SH-SY5Y (cell line): ENCODE results near the gene RNF38.

Source experiments
- GATA2 ChIP-seq: IDR thresholded peaks from 2 replicates; pipeline ENCODE4 v1.6.1; 2011; ENCODE audit warnings: mild to moderate bottlenecking, low read depth, low read length
- GATA3 ChIP-seq: IDR thresholded peaks from 2 replicates; pipeline ENCODE4 v1.6.1; 2011; ENCODE audit warnings: low read depth, mild to moderate bottlenecking, low read length, moderate library complexity

- TF ChIP-seq GATA3 (no peak), GATA2 (no peak)
Observed at GRCh38 chr9:36288070-36288469, 112.0 kb downstream of the RNF38 start.
